ENCODE data around the gene ABR.
"Not testable (repeated sequence)": the region's sequence is repeated elsewhere in the genome, so short reads cannot be mapped to it uniquely, and the experiment has no call there.

ABR gene

DNA sequence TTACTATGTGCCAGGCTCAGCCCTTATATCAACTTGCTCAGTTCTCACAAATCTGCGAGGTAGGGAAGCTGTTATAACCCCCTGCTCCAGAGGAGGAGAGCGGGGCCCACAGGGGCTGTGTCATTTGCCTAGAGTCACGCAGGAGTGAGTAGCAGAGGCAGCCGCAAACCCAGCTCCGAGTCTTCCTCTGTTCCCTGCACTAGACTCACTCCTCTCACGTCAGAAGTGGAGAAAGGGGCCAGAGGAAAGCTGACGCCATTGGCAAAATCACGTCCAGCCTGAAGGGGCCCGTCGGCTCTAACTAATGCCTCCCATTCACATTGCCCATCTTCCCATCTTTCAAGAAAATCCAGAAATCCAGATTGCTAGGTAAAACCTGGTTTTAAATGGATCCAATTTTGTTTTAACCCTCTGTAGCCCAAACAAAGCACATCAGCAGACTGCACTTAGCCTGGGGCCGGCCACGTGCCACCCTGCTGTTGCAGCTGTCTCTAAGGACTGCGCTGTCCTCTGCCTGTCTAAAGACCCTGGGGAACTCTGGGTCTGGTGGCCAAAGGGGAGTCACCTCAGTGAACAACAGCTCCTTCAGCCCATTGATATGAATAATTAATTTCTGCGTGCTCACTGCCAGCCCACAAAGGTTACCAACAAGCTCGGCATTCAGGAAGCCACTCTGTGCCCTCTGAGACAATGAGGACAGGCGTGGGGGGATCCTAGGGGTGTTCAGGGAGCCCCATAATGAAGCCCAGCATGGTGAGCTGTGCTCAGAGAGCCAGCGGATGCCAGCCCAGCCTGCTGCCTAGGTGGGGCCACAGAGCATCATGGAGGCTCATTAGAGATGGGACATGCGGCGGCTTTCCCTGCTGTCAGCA is 36.7 kb upstream of the ABR start:
- Histone ChIP-seq H3K4me3 (ENCODE audit: low read length) (no peak overlapping the region), H3K36me3 (ENCODE audit: insufficient read depth, low read length) (no peaks in the 10 kb centered on the region), H2AFZ (ENCODE audit: low read depth, low read length) (peak overlapping the region; percentile 26), H3K27me3 (ENCODE audit: insufficient read depth, low read length) (no peaks in the 10 kb centered on the region), H3K9me3 (ENCODE audit: low read length) (no peaks in the 10 kb centered on the region), H3K4me1 (ENCODE audit: insufficient read depth, low read length) (peaks cover 11% of the 10 kb centered on the region)

DNA sequence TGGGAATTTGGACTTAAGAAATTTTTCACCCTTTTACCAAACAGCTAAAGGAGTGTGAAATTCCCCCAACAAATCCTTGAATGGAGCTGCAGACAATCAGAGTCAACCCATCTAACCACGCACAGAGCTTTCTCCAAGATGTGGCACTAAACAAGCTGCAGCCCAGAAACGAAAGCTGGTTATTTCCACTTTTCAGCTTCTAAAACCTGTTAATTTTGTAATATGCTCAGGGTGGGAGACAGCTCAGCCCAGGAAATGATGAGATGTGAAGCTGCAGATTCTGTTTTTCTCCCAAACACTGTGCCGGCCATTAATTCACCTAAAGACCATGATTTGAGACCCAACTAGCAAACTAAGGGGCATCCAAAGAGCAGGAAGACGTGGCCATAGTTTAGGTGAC is 33.2 kb upstream of the ABR start:
- H3K9me3 ChIP-seq (ENCODE audit: low read length) = peaks cover 3% of the 10 kb centered on the region
- H3K4me3 ChIP-seq (ENCODE audit: low read length) = no peak overlapping the region
- H3K27me3 ChIP-seq (ENCODE audit: insufficient read depth, low read length) = peaks cover 7% of the 10 kb centered on the region
- peaks cover 11% of the 10 kb centered on the region for H3K4me1 ChIP-seq (ENCODE audit: insufficient read depth, low read length)
- no peaks in the 10 kb centered on the region for H3K36me3 ChIP-seq (ENCODE audit: insufficient read depth, low read length)
- no peak overlapping the region for H2AFZ ChIP-seq (ENCODE audit: low read depth, low read length)

DNA sequence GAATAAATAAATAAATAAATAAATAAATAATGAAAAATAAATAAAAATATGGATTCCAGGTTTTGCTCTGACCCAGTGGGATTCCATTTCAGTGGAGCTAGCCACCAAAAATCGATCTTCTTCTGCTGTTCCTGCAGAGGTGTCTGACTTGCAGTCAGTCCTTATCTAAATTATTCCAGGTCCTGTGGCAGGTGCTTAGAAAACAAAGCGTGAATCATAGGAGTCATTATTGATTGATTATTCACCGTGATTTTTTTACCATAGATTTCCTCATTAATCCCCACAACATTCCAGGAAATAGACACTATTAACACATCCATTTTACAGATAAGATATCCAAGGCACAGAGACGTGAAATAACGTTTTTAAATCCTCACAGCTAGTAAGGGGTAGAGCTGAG is 31.5 kb upstream of the ABR start:
- Histone ChIP-seq H3K36me3 (ENCODE audit: insufficient read depth, low read length) (no peaks in the 10 kb centered on the region), H2AFZ (ENCODE audit: low read depth, low read length) (no peak overlapping the region), H3K9me3 (ENCODE audit: low read length) (peaks cover 3% of the 10 kb centered on the region), H3K4me3 (ENCODE audit: low read length) (no peak overlapping the region), H3K4me1 (ENCODE audit: insufficient read depth, low read length) (peaks cover 3% of the 10 kb centered on the region), H3K27me3 (ENCODE audit: insufficient read depth, low read length) (peaks cover 7% of the 10 kb centered on the region)

DNA sequence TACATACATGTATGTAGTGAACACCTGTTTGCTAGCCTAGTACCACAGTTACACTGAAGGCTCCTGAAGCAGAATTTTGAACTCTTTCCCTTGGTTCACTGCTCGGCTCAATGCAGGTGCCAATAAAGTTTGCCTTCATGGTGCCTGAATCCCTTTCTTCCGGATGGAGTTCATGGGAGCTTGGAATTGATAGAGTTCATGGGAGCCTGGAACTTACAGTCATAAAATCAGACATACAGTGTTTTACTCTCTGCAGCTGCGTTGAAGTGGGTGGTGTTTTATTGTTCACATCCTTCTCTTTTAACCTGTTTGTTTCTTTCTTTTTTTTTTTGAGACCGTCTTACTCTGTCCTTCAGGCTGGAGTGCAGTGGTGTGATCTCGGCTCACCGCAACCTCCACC is 29.2 kb upstream of the ABR start:
- H3K9me3 ChIP-seq (ENCODE audit: low read length) = peaks cover 3% of the 10 kb centered on the region
- H3K4me1 ChIP-seq (ENCODE audit: insufficient read depth, low read length) = no peaks in the 10 kb centered on the region
- H2AFZ ChIP-seq (ENCODE audit: low read depth, low read length) = no peak overlapping the region
- no peak overlapping the region for H3K4me3 ChIP-seq (ENCODE audit: low read length)
- H3K27me3 ChIP-seq (ENCODE audit: insufficient read depth, low read length) = peaks cover 7% of the 10 kb centered on the region
- H3K36me3 ChIP-seq (ENCODE audit: insufficient read depth, low read length) = no peaks in the 10 kb centered on the region

DNA sequence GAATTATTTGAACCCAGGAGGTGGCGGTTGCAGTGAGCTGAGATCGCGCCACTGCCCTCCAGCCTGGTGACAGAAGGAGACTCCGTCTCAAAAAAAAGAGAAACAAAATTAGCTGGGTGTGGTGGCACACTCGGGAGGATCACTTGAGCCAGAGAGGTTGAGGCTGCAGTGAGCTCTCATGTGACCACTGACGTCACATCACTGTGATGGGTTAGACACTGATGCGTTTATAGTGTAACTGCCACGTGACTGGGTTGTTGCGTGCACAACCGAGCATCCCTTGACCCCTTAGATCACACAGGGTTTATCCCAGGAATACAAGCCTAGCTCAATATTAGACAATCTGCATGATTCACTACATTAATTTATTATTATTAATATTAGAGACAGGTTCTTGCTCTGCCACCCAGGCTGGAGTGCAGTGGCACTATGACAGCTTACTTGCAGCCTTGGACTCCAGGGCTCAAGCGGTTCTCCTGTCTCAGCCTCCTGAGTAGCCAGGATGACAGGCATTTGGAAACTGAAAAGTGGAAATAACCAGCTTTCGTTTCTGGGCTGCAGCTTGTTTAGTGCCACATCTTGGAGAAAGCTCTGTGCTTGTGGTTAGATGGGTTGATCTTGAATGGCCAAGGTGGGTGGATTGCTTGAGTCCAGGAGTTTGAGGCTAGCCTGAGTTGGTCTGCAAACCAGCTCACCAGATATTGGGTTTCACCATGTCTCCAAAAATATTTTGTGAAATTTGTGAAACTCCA is 26.4 kb upstream of the ABR start:
- Histone ChIP-seq H3K9me3 (ENCODE audit: low read length) (peaks cover 3% of the 10 kb centered on the region), H2AFZ (ENCODE audit: low read depth, low read length) (no peak overlapping the region), H3K4me3 (ENCODE audit: low read length) (no peak overlapping the region), H3K4me1 (ENCODE audit: insufficient read depth, low read length) (no peaks in the 10 kb centered on the region), H3K36me3 (ENCODE audit: insufficient read depth, low read length) (no peaks in the 10 kb centered on the region), H3K27me3 (ENCODE audit: insufficient read depth, low read length) (peaks cover 7% of the 10 kb centered on the region)

DNA sequence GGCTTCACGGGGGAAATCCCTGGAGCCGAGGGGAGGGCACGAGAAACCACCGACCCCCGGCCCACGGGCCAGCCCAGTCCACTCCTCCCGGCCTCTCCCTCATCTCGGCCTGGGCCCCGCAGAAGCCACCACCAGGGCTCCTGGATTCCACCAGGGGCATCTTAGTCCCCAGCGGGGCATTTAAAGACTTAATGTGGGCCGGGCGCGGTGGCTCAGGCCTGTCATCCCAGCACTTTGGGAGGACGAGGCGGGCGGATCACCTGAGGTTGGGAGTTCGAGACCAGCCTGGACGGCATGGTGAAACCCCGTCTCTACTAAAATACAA is 24.1 kb upstream of the ABR start:
- Histone ChIP-seq H3K9me3 (ENCODE audit: low read length) (peaks cover 3% of the 10 kb centered on the region), H3K36me3 (ENCODE audit: insufficient read depth, low read length) (no peaks in the 10 kb centered on the region), H3K4me3 (ENCODE audit: low read length) (peak overlapping the region; percentile 48), H3K27me3 (ENCODE audit: insufficient read depth, low read length) (no peaks in the 10 kb centered on the region), H2AFZ (ENCODE audit: low read depth, low read length) (peak overlapping the region; percentile 22), H3K4me1 (ENCODE audit: insufficient read depth, low read length) (no peaks in the 10 kb centered on the region)

DNA sequence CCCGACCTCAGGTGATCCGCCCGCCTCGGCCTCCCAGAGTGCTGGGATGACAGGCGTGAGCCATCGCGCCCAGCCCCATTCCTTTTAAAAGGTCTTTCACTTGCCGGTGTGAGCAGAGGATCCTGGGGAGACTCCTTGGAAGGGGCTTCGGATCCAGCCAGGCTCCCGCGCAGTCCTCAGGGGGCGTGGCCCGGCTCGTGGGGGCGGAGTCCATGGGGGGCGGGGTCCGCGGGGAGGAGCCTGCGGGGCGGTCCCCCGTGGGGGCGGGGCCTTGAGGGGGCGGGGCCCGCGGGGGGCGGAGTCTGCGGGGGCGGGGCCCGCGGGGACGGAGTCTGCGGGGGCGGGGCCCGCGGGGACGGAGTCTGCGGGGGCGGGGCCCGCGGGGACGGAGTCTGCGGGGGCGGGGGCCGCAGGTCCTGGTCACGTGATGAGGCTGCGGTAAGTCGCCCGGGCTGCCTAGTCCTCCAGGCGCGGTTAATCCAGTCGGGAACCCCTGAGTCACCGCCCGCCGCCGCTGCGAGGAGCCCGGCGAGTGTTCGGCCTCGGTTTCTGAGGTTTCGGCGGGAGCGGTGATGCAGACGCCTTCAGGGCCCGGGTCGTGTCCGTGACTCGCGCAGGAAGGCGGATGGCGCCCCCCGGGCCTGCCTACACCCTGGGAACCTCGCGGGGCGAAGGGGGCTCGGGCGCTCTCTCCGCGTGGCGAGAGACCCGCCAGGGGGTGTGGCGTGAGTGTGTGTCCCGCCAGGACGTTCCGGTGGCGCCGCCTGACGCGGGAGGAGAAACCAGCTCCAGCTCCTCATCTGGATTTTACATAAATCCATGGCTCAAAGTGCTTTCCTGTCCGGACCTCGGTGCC is 23.6 kb upstream of the ABR start:
- H3K4me1 ChIP-seq (ENCODE audit: insufficient read depth, low read length) = no peaks in the 10 kb centered on the region
- H3K9me3 ChIP-seq (ENCODE audit: low read length) = peaks cover 3% of the 10 kb centered on the region
- no peaks in the 10 kb centered on the region for H3K36me3 ChIP-seq (ENCODE audit: insufficient read depth, low read length)
- H2AFZ ChIP-seq (ENCODE audit: low read depth, low read length) = peak overlapping the region; percentile 22
- H3K4me3 ChIP-seq (ENCODE audit: low read length) = peak overlapping the region; percentile 48
- no peaks in the 10 kb centered on the region for H3K27me3 ChIP-seq (ENCODE audit: insufficient read depth, low read length)

DNA sequence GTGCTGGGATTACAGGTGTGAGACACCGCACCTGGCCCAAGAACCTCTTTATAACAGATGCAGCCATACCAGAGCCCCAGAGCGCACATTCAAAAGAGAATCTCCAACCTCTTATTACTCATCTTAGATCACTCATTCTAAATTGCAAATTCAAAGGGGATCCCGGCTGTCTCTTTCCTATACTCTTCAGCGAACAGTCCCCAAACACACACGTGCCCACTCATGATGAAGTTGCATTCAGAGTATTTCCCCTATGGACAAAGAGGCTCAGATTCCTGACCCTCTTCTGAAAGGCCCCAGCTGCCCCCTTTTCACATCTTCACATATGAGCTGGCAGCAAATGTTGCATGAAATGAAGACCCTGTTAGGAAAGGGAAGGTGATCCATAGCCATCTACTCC is 22.5 kb upstream of the ABR start:
- Histone ChIP-seq H3K36me3 (ENCODE audit: insufficient read depth, low read length) (no peaks in the 10 kb centered on the region), H2AFZ (ENCODE audit: low read depth, low read length) (no peak overlapping the region), H3K27me3 (ENCODE audit: insufficient read depth, low read length) (no peaks in the 10 kb centered on the region), H3K4me3 (ENCODE audit: low read length) (no peak overlapping the region), H3K4me1 (ENCODE audit: insufficient read depth, low read length) (peaks cover 9% of the 10 kb centered on the region), H3K9me3 (ENCODE audit: low read length) (no peaks in the 10 kb centered on the region)

DNA sequence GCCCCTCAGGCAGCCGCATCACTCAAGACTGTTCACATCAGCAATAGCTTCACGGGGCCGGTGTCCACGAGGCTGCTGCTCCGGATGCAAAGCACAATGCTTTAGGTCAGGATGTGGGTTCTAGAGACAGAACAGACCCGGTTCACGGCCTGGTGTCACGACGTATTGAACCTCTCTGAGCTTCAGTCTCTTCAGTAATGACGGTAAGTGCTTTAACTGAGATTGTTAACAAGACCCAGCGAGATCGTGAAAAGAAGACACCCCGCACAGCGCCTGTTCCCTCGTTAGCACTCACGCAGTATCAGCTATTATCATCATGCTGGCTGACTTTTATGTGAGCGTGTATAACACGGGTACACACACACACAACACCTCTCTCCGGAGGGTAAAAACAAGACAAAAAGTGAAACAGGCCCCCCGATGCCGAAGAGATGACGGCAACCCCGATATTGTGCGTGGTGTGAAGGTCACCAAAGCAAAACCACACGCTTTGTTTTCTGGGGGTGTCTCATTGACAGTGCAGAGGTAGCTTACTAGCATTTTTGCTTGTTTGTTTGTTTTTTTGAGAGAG is 21.4 kb upstream of the ABR start:
- no peak overlapping the region for H3K4me3 ChIP-seq (ENCODE audit: low read length)
- H3K4me1 ChIP-seq (ENCODE audit: insufficient read depth, low read length) = peaks cover 10% of the 10 kb centered on the region

DNA sequence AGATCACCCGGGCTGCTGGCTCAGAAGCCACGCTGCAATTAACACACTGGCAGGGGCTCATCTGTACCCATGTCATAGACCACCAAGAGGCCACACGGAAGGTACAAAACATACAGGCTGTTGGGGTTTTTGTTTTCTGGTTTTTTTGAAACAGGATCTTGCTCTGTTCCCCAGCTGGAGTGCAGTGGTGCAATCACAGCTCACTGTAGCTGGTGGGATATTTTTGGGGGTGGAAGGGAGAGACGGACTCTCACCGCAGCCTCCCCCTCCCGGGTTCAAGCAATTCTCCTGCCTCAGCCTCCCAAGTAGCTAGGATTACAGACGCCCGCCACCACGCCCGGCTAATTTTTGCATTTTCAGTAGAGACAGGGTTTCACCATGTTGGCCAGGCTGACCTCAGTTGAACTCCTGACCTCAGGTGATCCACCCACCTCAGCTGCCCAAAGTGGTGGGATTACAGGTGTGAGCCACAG is 19.5 kb upstream of the ABR start:
- H2AFZ ChIP-seq (ENCODE audit: low read depth, low read length); H3K9me3 ChIP-seq (ENCODE audit: low read length); H3K36me3 ChIP-seq (ENCODE audit: insufficient read depth, low read length); H3K4me1 ChIP-seq (ENCODE audit: insufficient read depth, low read length); H3K4me3 ChIP-seq (ENCODE audit: low read length); H3K27me3 ChIP-seq (ENCODE audit: insufficient read depth, low read length): not testable (repeated sequence)

More for the DNA sequence above, 21.4 kb upstream of the ABR start:
- no peaks in the 10 kb centered on the region for H3K27me3 ChIP-seq (ENCODE audit: insufficient read depth, low read length)
- H3K9me3 ChIP-seq (ENCODE audit: low read length) = no peaks in the 10 kb centered on the region
- no peaks in the 10 kb centered on the region for H3K36me3 ChIP-seq (ENCODE audit: insufficient read depth, low read length)
- no peak overlapping the region for H2AFZ ChIP-seq (ENCODE audit: low read depth, low read length)

DNA sequence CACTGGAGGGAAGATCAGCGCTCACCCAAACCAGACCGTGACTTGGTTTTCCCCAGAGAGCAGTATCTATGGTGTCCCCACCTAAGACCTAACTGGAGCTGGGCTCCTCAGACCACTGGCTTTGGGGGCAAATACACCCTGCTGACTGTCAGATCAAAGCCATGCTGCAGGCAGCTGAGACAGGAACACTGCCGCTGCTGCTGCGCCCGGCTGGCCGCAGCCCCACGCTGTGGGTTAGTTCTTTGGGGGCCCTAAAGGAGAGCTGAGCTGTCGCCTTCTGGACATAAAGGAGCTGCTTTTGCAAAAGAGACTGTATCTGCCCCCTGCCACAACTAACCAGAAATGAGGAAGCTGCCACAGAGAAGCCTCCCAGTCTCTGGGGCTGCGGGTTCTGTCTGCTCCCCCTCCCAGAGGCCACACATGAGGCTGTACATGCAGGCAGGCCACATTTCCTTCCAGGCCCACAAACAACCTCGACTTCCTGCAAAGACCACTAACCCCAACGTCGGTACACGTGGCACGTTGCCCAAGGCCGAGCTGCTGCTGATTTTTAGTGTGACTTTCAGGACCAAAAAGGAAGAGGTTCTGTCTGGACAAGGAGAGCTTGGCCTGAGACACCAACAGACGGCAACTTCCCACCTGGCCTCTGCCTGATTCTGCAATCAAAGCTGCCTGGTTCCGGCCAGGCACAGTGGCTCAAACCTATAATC is 18.2 kb upstream of the ABR start:
- Histone ChIP-seq H3K4me3 (ENCODE audit: low read length) (peak overlapping the region; percentile 5), H3K36me3 (ENCODE audit: insufficient read depth, low read length) (no peaks in the 10 kb centered on the region), H3K9me3 (ENCODE audit: low read length) (no peaks in the 10 kb centered on the region), H3K4me1 (ENCODE audit: insufficient read depth, low read length) (peaks cover 10% of the 10 kb centered on the region), H3K27me3 (ENCODE audit: insufficient read depth, low read length) (no peaks in the 10 kb centered on the region), H2AFZ (ENCODE audit: low read depth, low read length) (peak overlapping the region; percentile 38)

DNA sequence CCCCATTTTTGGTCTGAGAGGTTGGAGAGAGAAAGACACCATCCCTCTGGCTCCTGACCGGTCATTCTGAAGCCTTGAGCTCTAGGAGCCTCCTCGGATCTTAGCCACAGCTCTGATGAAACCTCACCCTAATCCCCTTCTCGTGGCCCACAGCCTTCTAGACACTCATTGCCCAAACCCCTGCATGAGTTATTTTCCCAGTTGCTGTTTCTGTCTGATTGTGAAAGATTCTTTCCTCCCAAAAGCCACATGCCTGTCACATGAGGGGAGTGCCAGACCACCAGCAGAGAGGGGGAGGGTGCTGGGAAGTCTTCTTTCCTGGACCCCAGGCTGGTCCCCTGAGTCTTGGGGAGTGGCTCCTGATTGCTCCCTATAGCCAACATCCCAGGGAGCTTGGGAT is 17.6 kb upstream of the ABR start:
- H3K9me3 ChIP-seq (ENCODE audit: low read length) = no peaks in the 10 kb centered on the region
- H3K4me3 ChIP-seq (ENCODE audit: low read length) = no peak overlapping the region
- H3K4me1 ChIP-seq (ENCODE audit: insufficient read depth, low read length) = peaks cover 10% of the 10 kb centered on the region
- H3K27me3 ChIP-seq (ENCODE audit: insufficient read depth, low read length) = no peaks in the 10 kb centered on the region
- peak overlapping the region; percentile 38 for H2AFZ ChIP-seq (ENCODE audit: low read depth, low read length)
- no peaks in the 10 kb centered on the region for H3K36me3 ChIP-seq (ENCODE audit: insufficient read depth, low read length)
